ENCODE results near the gene GPR65.

GPR65 gene

DNA sequence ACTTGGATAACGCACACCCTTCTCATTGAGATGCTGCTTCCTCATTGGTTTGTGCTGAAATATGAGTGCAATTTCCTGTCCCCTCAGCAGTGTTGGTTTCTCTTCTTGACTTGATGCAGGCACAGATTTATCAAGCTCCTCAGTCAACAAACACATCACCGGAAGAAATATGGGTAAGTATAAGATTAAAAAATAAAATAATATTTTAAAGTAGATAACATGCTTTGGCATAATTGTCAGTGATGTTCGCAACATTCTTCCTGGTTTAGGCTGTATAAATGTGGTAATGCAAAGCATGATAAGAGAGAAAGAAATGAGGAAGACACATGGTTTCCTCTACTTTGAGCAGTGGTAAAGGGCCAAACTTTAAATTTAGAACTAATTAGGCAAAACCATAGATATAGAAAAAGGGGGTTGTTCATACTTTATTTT lies at the start of gene GPR65:
Gene GPR65 (plus strand): TSS at position 86 of the 432 bp plus-strand sequence. CDS start 5,713 bp downstream, outside the sequence.
- no peak for DNase-seq (ENCODE audit: low read depth, low spot score)

DNA sequence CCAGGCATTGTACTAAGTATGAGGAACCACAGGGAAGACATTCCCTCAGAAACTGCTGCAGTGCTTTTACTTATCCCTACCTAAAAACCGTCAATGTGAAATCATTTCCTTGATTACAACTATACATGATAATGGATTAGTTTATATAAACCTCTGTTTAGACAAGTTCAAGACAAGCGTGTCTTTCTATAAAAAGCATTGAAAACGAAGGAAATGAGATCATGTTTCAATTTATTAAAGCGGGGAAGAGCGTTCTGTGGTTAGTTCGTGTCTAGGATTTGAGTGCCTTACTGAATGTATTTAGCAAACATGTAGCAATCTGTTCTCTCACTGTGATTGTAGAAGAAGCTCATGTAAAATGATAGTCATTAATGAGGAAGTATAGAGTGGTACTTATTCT lies 49.4 kb upstream of the GPR65 start:
- no peak for DNase-seq (ENCODE audit: low read depth, low spot score)

DNA sequence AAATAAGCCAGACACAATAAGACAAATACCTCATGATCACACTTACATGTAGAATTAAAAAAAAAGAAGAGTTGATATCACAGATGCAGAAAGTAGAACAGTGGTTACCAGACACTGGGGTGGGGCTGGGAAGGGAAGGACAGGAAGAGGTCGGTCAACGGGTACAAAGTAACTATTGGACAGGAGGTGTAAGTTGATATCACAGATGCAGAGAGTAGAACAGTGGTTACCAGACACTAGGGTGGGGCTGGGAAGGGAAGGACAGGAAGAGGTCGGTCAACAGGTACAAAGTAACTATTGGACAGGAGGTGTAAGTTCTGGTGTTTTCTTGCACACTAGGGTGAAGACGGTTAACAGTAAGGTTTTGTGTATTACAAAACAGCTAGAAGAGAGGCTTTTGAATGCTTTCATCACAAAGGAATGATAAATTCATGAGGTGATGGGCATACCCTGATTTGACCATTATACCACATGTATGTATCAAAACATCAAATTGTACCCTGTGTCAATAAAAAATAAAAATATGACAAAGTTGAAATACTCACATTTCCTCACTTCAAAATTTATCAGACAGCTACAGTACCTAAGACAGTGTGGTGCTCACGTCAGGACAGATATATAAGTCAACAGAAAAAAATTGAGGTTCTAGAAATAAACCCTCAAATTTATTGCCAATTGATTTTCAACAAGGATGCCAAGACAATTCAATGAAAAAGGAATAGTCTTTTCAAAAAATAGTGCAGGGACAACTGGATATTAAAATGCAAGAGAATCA lies 44.7 kb upstream of the GPR65 start:
- DNase-seq (ENCODE audit: low read depth, low spot score) = no peak

DNA sequence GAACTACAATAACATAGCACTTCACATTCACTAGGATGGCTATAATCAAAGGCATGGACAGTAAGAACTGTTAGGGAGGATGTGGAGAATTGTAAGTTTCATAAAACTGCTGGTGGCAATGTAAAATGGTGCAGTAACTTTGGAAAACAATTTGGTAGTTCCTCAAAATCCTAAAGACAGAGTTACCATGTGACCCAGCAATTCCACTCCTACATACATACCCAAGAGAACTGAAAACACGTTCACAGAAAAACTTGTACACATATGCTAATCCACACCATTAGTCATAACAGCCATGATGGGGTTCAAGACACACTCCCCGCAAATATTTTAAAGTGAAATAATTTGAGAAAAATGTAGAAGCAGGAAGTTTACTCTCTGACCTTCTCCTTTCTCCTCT lies 43.7 kb upstream of the GPR65 start:
- DNase-seq (ENCODE audit: low read depth, low spot score) = no peak

DNA sequence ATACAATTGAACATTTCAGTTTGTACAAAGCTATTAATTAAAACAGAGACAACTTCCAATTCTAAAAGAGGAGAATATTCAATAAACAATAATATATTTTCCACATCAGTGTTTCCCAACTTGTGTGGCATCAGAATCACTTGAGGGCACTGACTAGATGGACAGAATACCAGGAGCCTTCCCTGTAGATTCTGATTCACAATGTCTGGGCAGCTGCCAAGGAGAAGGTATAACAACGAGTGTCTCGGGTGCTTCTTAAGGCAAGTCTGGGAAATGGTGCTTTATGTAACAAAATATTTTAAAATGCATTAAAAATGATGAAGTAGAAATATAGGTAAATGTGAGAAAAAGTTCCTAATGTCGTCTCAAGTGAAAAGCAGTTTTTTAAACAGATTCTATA lies 38.1 kb upstream of the GPR65 start:
- no peak for DNase-seq (ENCODE audit: low read depth, low spot score)

DNA sequence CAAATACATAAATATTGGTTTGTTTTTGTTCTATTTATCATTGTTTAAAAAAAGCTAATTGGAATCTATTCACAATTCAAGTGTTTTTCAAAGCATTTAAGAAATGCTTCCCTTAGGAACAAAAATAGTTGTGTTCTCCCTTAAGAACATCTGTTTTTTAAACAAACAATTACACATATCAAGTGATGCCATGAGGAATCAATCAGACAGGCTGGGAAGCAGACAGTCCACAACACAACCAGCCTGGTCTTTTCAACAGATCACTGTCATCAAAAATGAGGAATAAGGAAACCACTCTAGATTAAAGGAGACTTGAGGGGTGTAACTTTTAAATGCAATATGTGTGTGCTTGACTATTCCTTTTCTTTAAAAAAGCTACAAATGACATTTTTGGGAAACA lies 37.4 kb upstream of the GPR65 start:
- DNase-seq (ENCODE audit: low read depth, low spot score) = no peak

GRCh38 chr14:87971010-87971409 lies 33.9 kb upstream of the GPR65 start:
- DNase-seq (ENCODE audit: low read depth, low spot score) = no peak

GRCh38 chr14:87975636-87976035 lies 29.3 kb upstream of the GPR65 start:
- DNase-seq (ENCODE audit: low read depth, low spot score) = no peak

GRCh38 chr14:87979689-87980088 lies 25.2 kb upstream of the GPR65 start:
- no peak for DNase-seq (ENCODE audit: low read depth, low spot score)

DNA sequence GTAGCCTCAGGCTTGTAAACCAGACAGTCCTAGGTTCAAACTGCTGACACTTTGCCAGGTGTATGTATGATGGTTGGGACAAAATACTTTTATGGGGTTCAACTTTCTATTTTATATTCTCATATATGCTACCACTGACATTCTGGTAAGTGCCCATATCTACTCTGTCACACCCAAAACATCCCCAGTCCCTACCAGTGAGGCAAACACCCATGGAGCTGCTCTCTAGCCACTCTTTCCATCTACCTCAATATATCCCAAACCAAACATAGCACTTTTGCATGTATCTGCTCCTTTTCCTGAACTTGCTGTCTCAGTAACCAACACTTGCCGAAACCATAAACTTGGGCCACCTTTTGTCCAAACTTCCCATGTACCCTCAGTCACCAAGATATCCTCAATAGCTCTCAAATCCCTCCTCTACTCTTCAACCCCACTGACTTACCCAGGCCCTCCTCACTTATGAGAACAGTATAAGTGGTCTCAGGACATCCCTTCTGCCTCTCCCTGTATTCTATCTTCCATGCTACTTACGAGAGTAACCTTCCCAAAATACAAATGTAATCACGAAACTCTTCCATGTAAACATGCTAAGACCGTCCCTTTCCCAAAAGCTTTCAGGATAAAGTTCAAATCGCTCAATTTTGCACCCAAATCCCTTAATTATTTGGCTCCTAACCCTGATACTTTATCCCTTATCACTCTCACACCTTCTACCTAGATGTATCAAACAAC lies 15.5 kb upstream of the GPR65 start:
- DNase-seq (ENCODE audit: low read depth, low spot score) = no peak

DNA sequence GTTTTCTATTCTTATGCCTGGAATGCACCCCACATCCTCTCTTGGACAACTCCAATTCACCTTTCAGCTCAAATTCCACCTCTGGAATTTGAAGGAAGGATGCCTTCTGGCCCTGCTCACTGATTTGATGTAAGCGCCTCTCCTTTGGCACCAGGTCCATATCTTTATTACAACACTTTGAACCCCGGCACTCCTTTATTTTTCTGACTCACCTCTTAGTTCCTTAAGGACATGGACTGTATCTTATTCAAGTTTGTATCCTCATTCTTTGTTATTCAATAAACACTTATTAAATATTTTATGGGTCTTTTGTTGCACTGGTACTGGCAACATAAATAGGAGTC lies 15.0 kb upstream of the GPR65 start:
- no peak for DNase-seq (ENCODE audit: low read depth, low spot score)

DNA sequence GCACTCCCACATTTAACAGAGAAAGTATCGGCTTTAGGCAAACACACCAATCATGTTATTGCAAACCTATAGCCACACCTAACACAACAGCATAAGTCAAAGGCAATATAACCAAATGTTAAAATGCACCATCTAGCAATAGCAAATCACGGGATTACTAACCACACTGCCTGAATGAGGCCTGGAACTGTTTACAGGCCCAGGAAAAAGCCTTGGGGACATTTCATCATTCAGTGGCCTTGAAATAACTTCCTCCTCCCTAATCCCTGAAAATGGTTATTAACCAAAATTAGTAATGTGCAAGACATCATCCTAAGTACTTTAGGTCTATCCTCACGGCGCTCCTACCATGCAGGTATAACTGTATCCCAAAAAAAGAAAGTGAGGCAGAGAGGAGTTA lies 14.3 kb upstream of the GPR65 start:
- no peak for DNase-seq (ENCODE audit: low read depth, low spot score)

- peak; percentile 56 for DNase-seq (ENCODE audit: low read depth, low spot score)
These were observed 12.6 kb upstream of the GPR65 start for GRCh38 chr14:87992346-87992717.

GRCh38 chr14:87992718-87993628 lies 12.0 kb upstream of the GPR65 start, which contains the start of gene GALC:
GALC (minus strand) TSS chr14:87993182; CDS start chr14:87993164, 18 bp downstream.
- peak; percentile 94 for DNase-seq (ENCODE audit: low read depth, low spot score)

DNA sequence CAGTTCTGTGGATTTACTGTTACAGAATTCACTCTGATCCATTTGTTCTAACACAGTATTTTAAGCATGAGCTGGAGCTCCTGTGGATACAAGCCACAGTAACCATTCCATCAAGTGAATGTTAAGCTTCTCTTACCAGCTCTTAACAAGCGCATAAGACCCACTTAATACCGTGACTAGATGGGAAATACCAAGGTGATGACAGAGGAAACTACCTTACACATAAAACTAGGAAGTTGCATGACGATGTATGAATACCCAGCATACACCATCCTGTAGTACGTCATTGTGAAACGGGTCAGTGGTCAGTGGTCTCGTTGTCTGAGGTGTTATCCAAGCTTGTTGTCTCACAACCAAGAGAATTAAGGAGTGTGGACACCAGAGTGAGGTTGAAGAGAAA lies 10.0 kb upstream of the GPR65 start:
- no peak for DNase-seq (ENCODE audit: low read depth, low spot score)

- no peak for DNase-seq (ENCODE audit: low read depth, low spot score)
These were observed 9.2 kb upstream of the GPR65 start for GRCh38 chr14:87995500-87996290.

GRCh38 chr14:87996291-87996592 lies 8.7 kb upstream of the GPR65 start:
- DNase-seq (ENCODE audit: low read depth, low spot score) = no peak

- DNase-seq (ENCODE audit: low read depth, low spot score) = no peak
These were observed 6.5 kb upstream of the GPR65 start for GRCh38 chr14:87998482-87998881.

DNA sequence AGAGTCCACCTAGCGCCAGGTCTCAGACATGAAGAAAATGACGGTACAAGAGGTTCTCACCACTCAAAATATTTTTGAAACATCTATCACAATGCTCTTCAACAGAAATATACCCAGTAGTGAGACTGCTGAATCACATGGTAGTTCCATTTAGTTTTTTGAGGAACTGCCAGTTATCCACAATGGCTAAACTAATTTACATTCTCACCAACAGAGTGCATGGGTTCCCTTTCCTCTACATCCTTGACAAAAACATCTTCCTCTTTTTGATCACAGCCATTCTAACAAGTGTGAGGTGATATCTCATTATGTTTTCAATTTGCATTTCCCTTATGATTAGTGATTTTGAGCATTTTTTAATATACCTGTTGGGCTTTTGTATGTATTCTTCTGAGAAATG lies 5.7 kb upstream of the GPR65 start:
- no peak for DNase-seq (ENCODE audit: low read depth, low spot score)

GRCh38 chr14:88002421-88003075 lies 2.4 kb upstream of the GPR65 start:
- no peak for DNase-seq (ENCODE audit: low read depth, low spot score)

DNA sequence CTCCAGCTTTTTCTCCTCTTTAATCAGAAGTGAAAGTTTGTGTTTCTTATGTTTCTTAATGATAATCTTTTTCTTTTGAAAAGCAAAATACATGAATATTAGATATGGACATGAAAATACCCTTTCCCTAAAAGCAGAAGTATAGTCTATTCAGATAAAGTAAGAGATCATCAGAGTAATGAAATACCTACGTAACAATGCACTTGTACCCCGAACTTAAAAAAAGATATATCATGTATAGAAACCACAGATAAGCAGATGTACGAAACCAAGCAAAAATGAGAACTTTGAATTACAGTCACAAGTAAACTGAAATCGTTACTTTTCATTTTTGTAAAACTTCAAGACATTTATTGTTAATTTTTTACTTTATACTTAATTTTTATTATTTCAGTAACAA lies 1.5 kb upstream of the GPR65 start:
- no peak for DNase-seq (ENCODE audit: low read depth, low spot score)

All from ELF-1 (cell line).